ENCODE data around the gene HIVEP3.

The HIVEP3 gene

DNA sequence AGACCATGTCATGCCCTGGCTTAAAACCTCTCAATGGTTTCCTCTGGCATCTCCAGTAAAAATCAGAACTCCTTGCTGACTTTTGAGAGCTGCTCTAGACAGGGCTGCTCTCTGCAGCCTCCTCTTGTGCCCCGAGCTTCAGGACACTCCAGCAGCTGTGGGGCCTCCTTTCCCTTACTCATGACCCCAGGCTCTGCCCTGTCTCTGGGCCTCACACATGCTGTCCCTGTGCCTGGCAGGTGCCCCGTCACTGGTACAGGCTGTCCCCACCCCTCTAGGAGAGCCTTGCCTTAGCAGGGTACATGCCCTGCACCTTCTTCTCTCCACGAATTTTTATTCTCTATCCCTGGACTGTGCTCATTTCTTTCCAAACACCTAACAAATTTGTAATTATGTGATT, 43.2 kb downstream of the HIVEP3 start:
- no peak overlapping the region for H3K27ac ChIP-seq (ENCODE audit: low read depth, low read length)

GRCh38 chr1:41874903-41875411, 43.8 kb downstream of the HIVEP3 start:
- Histone ChIP-seq H3K36me3 (ENCODE audit: control insufficient read depth, insufficient read depth, low read length) (no peaks in the 10 kb centered on the region), H3K4me3 (ENCODE audit: low read length) (no peak overlapping the region), H3K27ac (ENCODE audit: low read depth, low read length) (no peak overlapping the region), H3K27me3 (ENCODE audit: control insufficient read depth, insufficient read depth, low read length) (no peaks in the 10 kb centered on the region), H3K9ac (ENCODE audit: low read length) (no peak overlapping the region), H3K4me1 (ENCODE audit: control insufficient read depth, insufficient read depth, low read length) (no peaks in the 10 kb centered on the region)

More for the DNA sequence above, 43.2 kb downstream of the HIVEP3 start:
- no peaks in the 10 kb centered on the region for H3K4me1 ChIP-seq (ENCODE audit: control insufficient read depth, insufficient read depth, low read length)
- H3K36me3 ChIP-seq (ENCODE audit: control insufficient read depth, insufficient read depth, low read length) = no peaks in the 10 kb centered on the region
- no peak overlapping the region for H3K9ac ChIP-seq (ENCODE audit: low read length)
- H3K27me3 ChIP-seq (ENCODE audit: control insufficient read depth, insufficient read depth, low read length) = no peaks in the 10 kb centered on the region
- H3K4me3 ChIP-seq (ENCODE audit: low read length) = no peak overlapping the region

GRCh38 chr1:41874151-41874719, 44.5 kb downstream of the HIVEP3 start:
- Histone ChIP-seq H3K27me3 (ENCODE audit: control insufficient read depth, insufficient read depth, low read length) (no peaks in the 10 kb centered on the region), H3K9ac (ENCODE audit: low read length) (no peak overlapping the region), H3K27ac (ENCODE audit: low read depth, low read length) (no peak overlapping the region), H3K4me3 (ENCODE audit: low read length) (no peak overlapping the region), H3K4me1 (ENCODE audit: control insufficient read depth, insufficient read depth, low read length) (no peaks in the 10 kb centered on the region), H3K36me3 (ENCODE audit: control insufficient read depth, insufficient read depth, low read length) (no peaks in the 10 kb centered on the region)

GRCh38 chr1:41872074-41872473, 46.6 kb downstream of the HIVEP3 start:
- H3K27ac ChIP-seq (ENCODE audit: low read depth, low read length) = no peak overlapping the region
- H3K36me3 ChIP-seq (ENCODE audit: control insufficient read depth, insufficient read depth, low read length) = no peaks in the 10 kb centered on the region
- no peak overlapping the region for H3K4me3 ChIP-seq (ENCODE audit: low read length)
- no peaks in the 10 kb centered on the region for H3K4me1 ChIP-seq (ENCODE audit: control insufficient read depth, insufficient read depth, low read length)
- no peaks in the 10 kb centered on the region for H3K27me3 ChIP-seq (ENCODE audit: control insufficient read depth, insufficient read depth, low read length)
- H3K9ac ChIP-seq (ENCODE audit: low read length) = no peak overlapping the region

DNA sequence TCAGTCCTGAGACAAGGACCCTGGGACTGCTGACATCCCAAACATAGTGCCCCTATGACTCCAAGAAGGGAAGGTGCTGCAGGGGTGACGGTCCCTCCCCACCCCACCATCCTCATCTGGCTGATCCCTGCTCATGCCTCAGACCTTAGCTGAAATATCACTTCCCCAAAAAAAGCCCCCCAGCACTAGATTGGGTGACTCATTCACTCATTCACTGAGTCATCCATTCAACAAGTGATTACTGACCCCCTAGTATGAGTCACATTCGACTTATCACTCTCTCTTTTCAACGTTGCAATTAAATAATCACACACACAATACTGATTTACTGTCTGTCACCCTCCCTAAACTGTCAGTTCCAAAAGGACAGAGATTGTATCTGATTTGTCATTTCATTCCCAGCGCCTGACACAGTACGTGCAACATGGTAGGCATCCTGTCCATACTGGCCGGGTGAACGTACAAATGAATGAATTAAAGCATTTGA, 48.6 kb downstream of the HIVEP3 start:
- no peak overlapping the region for H3K9ac ChIP-seq (ENCODE audit: low read length)
- H3K36me3 ChIP-seq (ENCODE audit: control insufficient read depth, insufficient read depth, low read length) = no peaks in the 10 kb centered on the region
- H3K4me1 ChIP-seq (ENCODE audit: control insufficient read depth, insufficient read depth, low read length) = no peaks in the 10 kb centered on the region
- H3K27me3 ChIP-seq (ENCODE audit: control insufficient read depth, insufficient read depth, low read length) = no peaks in the 10 kb centered on the region
- no peak overlapping the region for H3K4me3 ChIP-seq (ENCODE audit: low read length)
- H3K27ac ChIP-seq (ENCODE audit: low read depth, low read length) = no peak overlapping the region

DNA sequence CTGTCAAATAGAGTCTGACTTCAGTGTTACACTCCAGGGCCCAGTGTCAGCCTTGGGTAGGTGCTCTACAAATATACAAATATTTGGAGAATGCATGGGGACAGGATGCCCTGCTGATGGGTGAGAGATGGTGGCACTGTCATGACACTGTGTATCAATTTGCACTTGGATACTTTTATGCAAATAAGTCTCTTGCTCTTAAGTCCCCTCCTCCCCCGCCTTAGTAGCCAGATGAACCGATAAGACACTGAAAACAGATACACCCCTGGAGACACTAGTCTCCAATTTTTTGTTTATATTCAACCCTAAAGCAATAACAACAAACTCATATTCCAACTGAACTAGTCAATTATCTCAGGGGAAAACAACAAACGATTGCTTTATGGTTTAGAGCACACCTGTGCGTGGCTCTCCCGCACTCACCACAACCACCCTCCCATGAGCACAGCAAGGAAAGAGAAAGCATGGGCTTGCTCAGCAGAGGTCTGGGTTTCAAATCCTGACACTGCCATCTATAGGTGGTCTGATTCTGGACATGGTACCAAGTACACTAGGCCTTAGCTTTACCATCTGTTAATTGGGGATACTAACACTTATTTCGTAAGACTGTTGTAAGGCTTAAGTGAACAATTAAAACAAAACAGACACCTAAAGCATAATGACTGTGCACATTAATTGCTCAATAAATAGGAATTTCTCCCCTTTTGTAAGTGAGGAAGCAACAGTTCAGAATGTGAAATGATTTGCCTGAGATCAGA, 50.3 kb downstream of the HIVEP3 start:
- Histone ChIP-seq H3K27me3 (ENCODE audit: control insufficient read depth, insufficient read depth, low read length) (no peaks in the 10 kb centered on the region), H3K4me3 (ENCODE audit: low read length) (no peak overlapping the region), H3K27ac (ENCODE audit: low read depth, low read length) (no peak overlapping the region), H3K36me3 (ENCODE audit: control insufficient read depth, insufficient read depth, low read length) (no peaks in the 10 kb centered on the region), H3K4me1 (ENCODE audit: control insufficient read depth, insufficient read depth, low read length) (no peaks in the 10 kb centered on the region), H3K9ac (ENCODE audit: low read length) (no peak overlapping the region)

DNA sequence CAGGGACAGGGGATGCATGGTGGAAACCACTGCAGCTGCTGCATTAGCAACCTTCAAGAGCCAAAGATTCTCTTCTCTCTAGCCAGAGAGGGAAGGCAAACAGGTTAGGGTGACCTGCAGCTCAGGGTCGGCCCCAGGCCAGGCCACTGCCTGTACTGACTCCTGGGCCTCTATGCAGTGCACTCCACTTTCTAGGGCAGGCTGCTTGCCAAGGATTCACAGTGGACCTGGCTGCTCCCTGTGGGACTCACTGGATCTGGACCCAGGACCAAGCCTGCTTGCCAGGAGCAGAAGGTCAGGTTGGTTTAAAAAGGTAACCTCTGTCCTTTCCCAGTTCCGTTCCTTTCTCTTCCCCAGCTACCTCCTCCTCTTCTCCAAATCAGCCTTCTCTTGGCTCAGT, 52.4 kb downstream of the HIVEP3 start:
- no peak overlapping the region for H3K4me3 ChIP-seq (ENCODE audit: low read length)
- H3K36me3 ChIP-seq (ENCODE audit: control insufficient read depth, insufficient read depth, low read length) = no peaks in the 10 kb centered on the region
- H3K9ac ChIP-seq (ENCODE audit: low read length) = no peak overlapping the region
- H3K27ac ChIP-seq (ENCODE audit: low read depth, low read length) = no peak overlapping the region
- no peaks in the 10 kb centered on the region for H3K27me3 ChIP-seq (ENCODE audit: control insufficient read depth, insufficient read depth, low read length)
- H3K4me1 ChIP-seq (ENCODE audit: control insufficient read depth, insufficient read depth, low read length) = no peaks in the 10 kb centered on the region

- H3K27me3 ChIP-seq (ENCODE audit: control insufficient read depth, insufficient read depth, low read length) = no peaks in the 10 kb centered on the region
- no peak overlapping the region for H3K9ac ChIP-seq (ENCODE audit: low read length)
- no peaks in the 10 kb centered on the region for H3K36me3 ChIP-seq (ENCODE audit: control insufficient read depth, insufficient read depth, low read length)
Measured at GRCh38 chr1:41864471-41865040, 54.2 kb downstream of the HIVEP3 start.

GRCh38 chr1:41863718-41864117, 55.0 kb downstream of the HIVEP3 start:
- Histone ChIP-seq H3K27me3 (ENCODE audit: control insufficient read depth, insufficient read depth, low read length) (no peaks in the 10 kb centered on the region), H3K4me3 (ENCODE audit: low read length) (no peak overlapping the region), H3K27ac (ENCODE audit: low read depth, low read length) (no peak overlapping the region), H3K4me1 (ENCODE audit: control insufficient read depth, insufficient read depth, low read length) (no peaks in the 10 kb centered on the region), H3K36me3 (ENCODE audit: control insufficient read depth, insufficient read depth, low read length) (no peaks in the 10 kb centered on the region), H3K9ac (ENCODE audit: low read length) (no peak overlapping the region)

More at GRCh38 chr1:41864471-41865040, 54.2 kb downstream of the HIVEP3 start:
- Histone ChIP-seq H3K4me3 (ENCODE audit: low read length) (no peak overlapping the region), H3K27ac (ENCODE audit: low read depth, low read length) (no peak overlapping the region), H3K4me1 (ENCODE audit: control insufficient read depth, insufficient read depth, low read length) (no peaks in the 10 kb centered on the region)

DNA sequence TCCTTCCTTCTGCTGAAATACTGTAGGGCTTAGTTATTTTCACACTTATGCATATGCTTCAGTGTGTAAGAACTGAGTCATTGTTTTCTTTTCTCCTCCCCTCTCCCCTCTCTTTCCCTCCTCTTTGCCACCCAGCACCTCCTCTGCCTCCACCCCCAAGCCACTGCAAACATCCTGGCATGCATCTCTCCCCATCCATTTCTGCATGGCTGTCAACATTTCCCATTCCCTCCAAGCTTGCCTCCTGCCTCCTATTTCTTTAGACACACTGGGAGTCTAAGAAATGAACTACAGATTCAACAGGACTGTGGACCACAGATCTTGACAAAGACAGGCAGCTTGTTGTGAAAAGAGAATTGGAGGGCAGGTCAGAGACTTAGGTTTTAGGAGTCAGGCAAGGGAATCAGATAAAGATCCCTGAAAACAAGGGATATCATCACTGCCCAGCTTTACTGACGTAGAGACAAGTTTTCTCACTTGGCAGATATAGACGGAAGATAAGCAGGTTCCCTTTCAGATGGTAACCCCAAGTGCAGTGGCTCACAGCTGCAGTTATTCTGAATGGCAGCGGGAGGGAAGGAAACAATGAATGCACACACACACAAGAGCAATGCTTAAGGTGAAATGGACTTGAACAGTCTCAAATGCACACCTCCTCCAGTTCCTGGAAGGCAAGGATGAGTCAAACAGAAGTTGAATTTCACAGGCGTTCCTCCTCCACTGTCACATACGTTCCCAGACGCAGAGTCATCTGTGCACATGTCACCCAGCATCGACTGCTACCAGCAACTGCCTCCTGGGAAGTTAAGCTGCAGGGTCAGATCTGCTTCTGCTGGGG, 56.1 kb downstream of the HIVEP3 start:
- Histone ChIP-seq H3K4me3 (ENCODE audit: low read length) (no peak overlapping the region), H3K36me3 (ENCODE audit: control insufficient read depth, insufficient read depth, low read length) (no peaks in the 10 kb centered on the region), H3K27ac (ENCODE audit: low read depth, low read length) (no peak overlapping the region), H3K27me3 (ENCODE audit: control insufficient read depth, insufficient read depth, low read length) (no peaks in the 10 kb centered on the region), H3K4me1 (ENCODE audit: control insufficient read depth, insufficient read depth, low read length) (no peaks in the 10 kb centered on the region), H3K9ac (ENCODE audit: low read length) (no peak overlapping the region)

- Histone ChIP-seq H3K27ac (ENCODE audit: low read depth, low read length) (no peak overlapping the region), H3K36me3 (ENCODE audit: control insufficient read depth, insufficient read depth, low read length) (no peaks in the 10 kb centered on the region), H3K9ac (ENCODE audit: low read length) (no peak overlapping the region), H3K4me1 (ENCODE audit: control insufficient read depth, insufficient read depth, low read length) (no peaks in the 10 kb centered on the region), H3K4me3 (ENCODE audit: low read length) (no peak overlapping the region), H3K27me3 (ENCODE audit: control insufficient read depth, insufficient read depth, low read length) (no peaks in the 10 kb centered on the region)
Measured at GRCh38 chr1:41861535-41862383, 57.0 kb downstream of the HIVEP3 start.

Measured in rectal smooth muscle tissue (tissue), 1 donor.